ENCODE measurements around the gene GNAI3.

DNA sequence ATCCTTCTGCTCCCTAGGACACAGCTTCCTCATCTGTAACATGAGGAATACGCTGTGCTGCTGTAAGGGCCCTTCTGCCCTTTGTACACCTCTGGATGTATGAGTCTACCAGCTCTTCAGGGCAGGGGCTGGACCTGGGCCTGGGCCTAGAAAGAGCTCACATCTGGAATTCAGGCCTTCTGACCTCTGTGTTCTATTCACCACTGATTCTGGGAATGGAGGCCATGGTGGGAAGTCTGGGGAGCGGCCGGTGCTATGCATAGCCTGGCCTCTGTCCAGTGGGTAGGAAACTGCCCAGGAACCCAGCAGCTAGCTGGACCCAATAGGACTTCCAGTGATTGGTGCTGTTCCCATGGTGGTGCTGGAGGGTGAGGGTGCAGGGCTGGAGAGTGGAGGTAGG, 19.7 kb upstream of the GNAI3 start:
- TF ChIP-seq EZH2phosphoT487 (IDR thresholded peaks at IDR 0.05; ENCODE audit: borderline replicate concordance, low read length), result no peak
- TF ChIP-seq, protein P1, sequence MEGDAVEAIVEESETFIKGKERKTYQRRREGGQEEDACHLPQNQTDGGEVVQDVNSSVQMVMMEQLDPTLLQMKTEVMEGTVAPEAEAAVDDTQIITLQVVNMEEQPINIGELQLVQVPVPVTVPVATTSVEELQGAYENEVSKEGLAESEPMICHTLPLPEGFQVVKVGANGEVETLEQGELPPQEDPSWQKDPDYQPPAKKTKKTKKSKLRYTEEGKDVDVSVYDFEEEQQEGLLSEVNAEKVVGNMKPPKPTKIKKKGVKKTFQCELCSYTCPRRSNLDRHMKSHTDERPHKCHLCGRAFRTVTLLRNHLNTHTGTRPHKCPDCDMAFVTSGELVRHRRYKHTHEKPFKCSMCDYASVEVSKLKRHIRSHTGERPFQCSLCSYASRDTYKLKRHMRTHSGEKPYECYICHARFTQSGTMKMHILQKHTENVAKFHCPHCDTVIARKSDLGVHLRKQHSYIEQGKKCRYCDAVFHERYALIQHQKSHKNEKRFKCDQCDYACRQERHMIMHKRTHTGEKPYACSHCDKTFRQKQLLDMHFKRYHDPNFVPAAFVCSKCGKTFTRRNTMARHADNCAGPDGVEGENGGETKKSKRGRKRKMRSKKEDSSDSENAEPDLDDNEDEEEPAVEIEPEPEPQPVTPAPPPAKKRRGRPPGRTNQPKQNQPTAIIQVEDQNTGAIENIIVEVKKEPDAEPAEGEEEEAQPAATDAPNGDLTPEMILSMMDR (conservative IDR thresholded peaks at IDR 0.05; ENCODE audit: low read depth, low read length), result no peak
- no peak for TF ChIP-seq EZH2 (IDR thresholded peaks at IDR 0.05; ENCODE audit: low read length, unreplicated experiment)

Data from PC-3 (cell line).